VCaP (cell line): ENCODE measurements around the gene CLEC19A.
"Not testable (repeated sequence)": the region's sequence is repeated elsewhere in the genome, so short reads cannot be mapped to it uniquely, and the experiment has no call there.

ENCODE experiments used
- H3K27ac ChIP-seq: fragments of 450-650 bp; 2 replicates; pipeline ENCODE4 v1.5.1; 2017
- TF ChIP-seq, protein P1 (sequence below): fragments of 450-650 bp; conservative IDR thresholded peaks from 2 replicates; pipeline ENCODE4 v1.5.1; 2017; ENCODE audit warnings: mild to moderate bottlenecking, moderate library complexity

The CLEC19A gene

DNA sequence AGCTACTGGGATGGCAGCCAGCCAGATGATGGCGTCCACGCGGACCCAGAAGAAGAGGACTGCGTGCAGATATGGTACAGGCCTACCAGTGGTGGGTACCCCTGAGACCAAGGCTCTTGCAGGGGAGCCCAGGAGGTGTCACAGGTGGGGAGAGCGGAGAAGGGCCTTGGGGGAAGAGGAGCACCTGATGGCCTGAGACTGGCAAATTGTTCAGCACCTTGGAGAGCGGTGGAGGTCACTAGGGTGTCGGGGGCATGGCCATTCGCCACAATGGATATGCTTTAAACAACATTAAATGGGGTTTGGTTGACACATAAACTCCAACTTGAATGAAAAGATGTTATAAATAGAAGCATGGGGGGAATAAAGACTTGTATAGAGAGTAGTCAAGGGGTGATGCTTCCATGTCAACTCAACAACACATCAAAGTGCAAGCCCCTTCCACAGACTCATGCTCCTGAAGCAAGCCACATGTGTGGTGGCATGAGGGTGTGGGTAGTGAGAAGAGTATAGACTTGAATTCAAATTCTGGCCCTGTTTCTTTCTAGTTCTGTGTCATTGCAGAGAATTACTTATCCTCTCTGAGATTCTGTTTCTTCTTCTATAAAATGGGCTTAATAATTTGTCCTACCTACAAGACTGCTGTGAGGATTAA, 22.2 kb downstream of the CLEC19A start:
- no peak overlapping the region for H3K27ac ChIP-seq
- TF ChIP-seq, protein P1, sequence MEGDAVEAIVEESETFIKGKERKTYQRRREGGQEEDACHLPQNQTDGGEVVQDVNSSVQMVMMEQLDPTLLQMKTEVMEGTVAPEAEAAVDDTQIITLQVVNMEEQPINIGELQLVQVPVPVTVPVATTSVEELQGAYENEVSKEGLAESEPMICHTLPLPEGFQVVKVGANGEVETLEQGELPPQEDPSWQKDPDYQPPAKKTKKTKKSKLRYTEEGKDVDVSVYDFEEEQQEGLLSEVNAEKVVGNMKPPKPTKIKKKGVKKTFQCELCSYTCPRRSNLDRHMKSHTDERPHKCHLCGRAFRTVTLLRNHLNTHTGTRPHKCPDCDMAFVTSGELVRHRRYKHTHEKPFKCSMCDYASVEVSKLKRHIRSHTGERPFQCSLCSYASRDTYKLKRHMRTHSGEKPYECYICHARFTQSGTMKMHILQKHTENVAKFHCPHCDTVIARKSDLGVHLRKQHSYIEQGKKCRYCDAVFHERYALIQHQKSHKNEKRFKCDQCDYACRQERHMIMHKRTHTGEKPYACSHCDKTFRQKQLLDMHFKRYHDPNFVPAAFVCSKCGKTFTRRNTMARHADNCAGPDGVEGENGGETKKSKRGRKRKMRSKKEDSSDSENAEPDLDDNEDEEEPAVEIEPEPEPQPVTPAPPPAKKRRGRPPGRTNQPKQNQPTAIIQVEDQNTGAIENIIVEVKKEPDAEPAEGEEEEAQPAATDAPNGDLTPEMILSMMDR = no peak

DNA sequence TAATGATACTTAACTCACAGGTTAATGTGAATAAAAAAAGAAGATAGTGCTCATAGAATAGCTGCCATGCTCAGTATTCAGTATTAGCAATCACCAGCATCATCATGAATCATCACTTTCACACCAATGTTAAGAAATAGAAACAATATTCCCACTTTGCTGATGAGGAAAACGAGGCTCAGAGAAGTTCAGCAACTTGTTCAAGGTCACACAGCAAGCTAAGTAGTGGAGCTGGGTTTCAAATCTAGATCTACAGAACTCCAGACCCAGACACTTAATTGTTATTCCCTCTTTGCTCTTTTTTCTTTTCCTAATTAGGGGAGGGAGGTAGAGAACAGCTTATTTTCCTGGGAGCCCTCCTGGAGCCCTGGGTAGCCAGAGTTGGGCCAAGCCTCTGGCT, 22.9 kb downstream of the CLEC19A start:
- TF ChIP-seq, protein P1 = no peak
- no peak overlapping the region for H3K27ac ChIP-seq

DNA sequence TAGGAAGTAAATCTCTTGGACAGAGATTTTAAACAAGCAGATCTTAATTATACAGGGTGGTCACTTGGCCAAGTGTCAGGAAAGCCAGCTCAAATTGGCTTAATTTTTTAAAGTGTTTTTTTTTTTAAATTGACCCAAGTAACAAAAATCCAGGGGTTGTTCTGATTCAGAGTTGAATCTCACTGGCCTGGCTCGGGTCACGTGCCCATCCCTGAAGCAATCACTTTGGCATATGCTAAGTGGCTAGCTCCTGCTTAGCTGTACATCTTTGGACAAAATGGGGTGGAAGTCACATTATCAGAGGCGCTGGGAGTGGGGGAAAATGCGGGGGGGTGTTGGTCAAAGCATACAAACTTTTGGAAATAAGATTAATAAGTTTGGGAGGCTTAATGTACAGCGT, 23.6 kb downstream of the CLEC19A start:
- H3K27ac ChIP-seq = no peak overlapping the region
- TF ChIP-seq, protein P1 = no peak

DNA sequence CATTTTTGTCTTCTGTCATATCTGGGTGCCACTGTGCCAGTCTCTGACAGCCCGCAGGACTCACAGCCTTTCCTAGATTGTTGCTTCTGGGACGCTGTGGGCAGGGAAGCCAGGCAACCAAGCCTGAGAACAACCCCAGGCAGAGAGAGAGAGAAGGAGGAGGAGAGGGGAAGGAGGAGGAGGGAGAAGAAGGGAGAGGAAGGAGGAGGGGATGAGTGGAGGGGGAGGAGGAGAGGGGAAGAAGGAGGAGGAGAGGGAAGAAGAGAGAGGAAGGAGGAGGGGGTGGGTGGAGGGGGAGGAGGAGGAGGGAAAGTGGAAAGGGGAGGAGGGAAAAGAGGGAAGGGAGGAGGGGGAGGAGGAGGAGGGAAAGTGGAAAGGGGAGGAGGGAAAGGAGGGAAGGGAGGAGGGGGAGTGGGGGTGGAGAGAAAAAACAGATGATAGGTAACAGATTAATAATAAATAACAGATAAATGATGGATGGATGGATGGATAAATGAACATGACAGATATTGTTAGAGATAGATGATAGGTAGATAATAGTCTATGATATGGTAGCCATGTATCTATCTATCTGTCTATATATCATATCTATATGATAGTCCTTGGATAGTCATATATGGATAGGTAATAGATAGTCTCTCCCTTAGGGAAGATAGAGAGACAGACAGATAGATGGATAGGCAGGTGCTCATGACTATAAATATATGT, 29.3 kb downstream of the CLEC19A start:
- TF ChIP-seq, protein P1 = no peak

DNA sequence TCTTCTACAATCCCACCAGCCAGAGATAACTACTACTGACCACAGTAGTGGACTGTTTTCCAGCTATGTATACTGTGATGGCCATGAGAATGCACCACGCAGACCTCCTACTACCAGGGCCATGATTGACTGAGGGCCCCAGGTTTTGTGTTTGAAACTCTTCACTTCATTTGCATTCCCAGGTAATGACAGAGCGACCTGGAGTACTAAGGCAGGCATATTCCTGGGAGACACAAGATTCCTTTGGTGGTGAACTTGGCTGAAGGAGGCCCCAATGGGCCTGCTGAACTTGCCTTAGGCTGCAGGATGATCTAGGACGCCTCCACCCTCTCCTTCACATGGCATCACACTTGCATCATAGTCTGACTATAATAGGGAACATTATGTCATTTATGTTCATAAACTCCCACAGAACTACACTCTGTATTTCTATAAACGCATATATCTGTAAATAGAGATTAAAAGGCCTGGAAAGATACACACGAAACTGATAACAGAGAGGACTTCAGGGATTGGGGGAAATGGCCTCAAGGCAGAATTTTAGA, 30.4 kb downstream of the CLEC19A start:
- TF ChIP-seq, protein P1 = no peak
- no peak overlapping the region for H3K27ac ChIP-seq

More for the DNA sequence above, 29.3 kb downstream of the CLEC19A start:
- no peak overlapping the region for H3K27ac ChIP-seq

DNA sequence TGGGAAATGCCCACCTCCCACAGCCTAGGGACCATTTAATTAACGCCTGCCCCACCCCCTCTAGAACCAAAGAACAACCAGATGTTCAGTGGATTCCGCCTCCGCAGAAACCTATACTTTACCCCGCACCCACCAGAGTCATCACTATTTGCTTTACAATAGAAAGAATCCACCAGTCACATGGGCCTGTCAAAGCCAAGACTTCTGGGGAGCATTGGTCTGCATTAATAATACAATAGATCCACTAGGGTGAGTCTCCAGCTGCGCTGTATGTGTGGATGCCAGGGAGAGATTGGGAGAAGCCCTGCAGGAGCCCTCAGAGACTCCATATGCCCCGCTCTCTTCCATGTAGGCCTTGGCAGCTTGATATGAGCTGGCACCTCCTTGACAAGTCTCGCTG, 31.3 kb downstream of the CLEC19A start:
- no peak overlapping the region for H3K27ac ChIP-seq
- TF ChIP-seq, protein P1 = no peak

DNA sequence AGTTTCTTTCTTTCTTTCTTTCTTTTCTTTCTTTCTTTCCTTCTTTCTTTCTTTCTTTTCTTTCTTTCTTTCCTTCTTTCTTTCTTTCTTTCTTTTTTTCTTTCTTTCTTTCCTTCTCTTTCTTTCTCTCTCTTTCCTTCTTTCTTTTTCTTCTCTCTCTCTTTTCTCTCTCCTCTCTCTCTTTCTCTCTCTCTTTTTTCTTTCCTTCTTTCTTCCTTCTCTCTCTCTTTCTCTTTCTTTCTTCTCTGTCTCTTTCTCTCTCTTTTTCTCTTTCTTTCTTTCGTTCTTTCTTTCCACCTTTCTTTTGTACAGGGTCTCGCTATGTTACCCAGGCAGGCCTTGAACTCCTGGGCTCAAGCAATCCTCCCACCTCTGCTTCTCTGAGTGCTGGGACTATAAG, 35.7 kb downstream of the CLEC19A start:
- not testable (repeated sequence) for H3K27ac ChIP-seq

DNA sequence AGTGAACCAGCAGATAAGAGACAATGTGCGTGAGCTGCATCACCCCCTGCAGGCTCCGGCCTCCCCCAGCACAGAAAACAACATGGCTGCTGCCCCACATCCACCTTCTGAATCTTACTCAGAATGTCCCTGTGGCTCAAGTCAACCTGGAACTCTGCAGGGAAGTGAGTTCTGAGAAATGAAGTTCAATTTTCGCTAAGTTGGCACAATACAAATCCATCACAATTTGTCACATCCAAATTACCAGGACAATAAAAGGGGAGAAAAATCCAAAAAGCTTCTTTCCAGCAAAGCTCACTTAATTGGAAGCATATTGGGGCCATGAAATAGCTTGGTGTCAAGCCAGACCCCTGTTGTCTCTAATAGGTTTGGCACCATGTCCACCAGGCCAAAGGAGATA, 38.1 kb downstream of the CLEC19A start:
- H3K27ac ChIP-seq = no peak overlapping the region
- TF ChIP-seq, protein P1 = no peak
